Measurements from ENCODE around the gene PSD2. TPM values are rescaled to one million over a fixed set of nuclear protein-coding genes. Genes with fewer than 3 reads are reported as not detected.

Gene PSD2
- total and polyA plus RNA-seq, 4 donors: 0.30 to 0.62 (median 0.41) TPM; not detected in 1

DNA sequence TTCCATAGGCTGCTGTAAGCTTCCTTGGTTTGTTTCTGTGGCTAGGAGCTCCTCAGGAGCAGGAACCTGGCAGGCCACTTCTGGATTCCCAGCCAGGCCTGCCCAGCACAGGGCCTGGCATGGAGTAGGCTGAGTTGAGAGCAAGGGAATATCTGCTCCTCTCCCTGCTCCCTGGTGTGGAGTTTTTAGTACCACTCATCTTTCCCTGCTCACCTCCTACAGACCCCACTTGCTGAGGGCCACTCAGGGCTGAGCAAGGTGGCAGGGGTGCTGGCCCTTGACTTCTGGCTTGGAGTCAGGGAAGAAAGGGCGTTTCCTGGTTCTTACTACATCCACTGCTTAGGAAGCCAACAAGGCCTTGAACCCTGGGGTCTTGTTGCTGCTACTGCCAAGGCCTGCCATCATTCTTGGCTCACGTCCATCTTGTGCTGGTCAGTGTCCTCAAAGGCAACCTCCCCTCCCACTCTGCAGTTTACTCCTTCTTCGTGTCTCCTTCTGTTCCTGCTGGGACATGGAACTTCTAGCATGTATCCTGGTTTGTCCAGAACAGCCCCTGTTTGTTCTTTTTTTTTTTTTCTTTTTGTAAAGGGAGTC lies 54.9 kb downstream of the PSD2 start:
- Histone ChIP-seq H3K36me3 (ENCODE audit: control insufficient read depth in 1 of 2, insufficient read depth in 2 of 2, low read length in 1 of 2) (no peaks in the 10 kb centered on the region), H3K4me3 (ENCODE audit: low read length in 2 of 2) (no peak overlapping the region), H3K4me1 (ENCODE audit: control insufficient read depth in 1 of 2, insufficient read depth in 2 of 2, low read length in 2 of 2) (no peaks in the 10 kb centered on the region), H3K27me3 (ENCODE audit: control insufficient read depth in 1 of 2, insufficient read depth in 2 of 2, low read length in 1 of 2) (no peaks in the 10 kb centered on the region), H3K9me3 (ENCODE audit: control insufficient read depth, low read length) (no peaks in the 10 kb centered on the region), H3K27ac (ENCODE audit: low read depth in 1 of 2, low read length in 2 of 2) (no peak overlapping the region)
- 90% methylated on average over 3 of the region's 3 CpGs for WGBS, 2 donors
- ATAC-seq (ENCODE audit: low FRiP score) (no peak), DNase-seq (peak in 1 of 2 donors; percentile 42)
- intact Hi-C loops (cut with DNase I): no loop called here

DNA sequence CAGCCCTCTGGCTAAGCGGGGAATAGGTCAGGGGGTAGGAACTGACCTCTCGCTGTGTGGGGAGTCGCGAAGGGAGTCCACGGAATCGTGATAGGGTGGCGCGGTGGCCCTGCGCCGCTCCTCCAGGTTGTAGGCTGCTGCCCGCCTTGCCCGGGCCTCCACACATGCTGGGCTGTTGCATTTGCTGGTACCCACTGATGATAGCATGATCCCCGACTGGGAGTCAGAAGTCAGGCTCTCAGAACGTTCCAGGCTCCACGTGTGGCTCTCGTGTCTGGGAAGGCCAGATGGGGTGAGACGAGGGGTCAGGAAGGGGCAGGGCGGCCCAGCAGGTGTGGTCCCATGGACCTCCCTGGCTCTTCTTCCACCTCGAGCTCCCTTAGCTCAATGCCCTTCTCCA lies 56.0 kb downstream of the PSD2 start:
- no peaks in the 10 kb centered on the region for H3K9me3 ChIP-seq (ENCODE audit: control insufficient read depth, low read length)
- H3K27me3 ChIP-seq (ENCODE audit: control insufficient read depth in 1 of 2, insufficient read depth in 2 of 2, low read length in 1 of 2): no peaks in the 10 kb centered on the region
- no peaks in the 10 kb centered on the region for H3K36me3 ChIP-seq (ENCODE audit: control insufficient read depth in 1 of 2, insufficient read depth in 2 of 2, low read length in 1 of 2)
- peak in 1 of 2 donors; percentile 51 for DNase-seq
- intact Hi-C loops (cut with DNase I): no loop called here
- no peak overlapping the region for H3K27ac ChIP-seq (ENCODE audit: low read depth in 1 of 2, low read length in 2 of 2)
- no peak for ATAC-seq (ENCODE audit: low FRiP score)
- H3K4me3 ChIP-seq (ENCODE audit: low read length in 2 of 2): no peak overlapping the region
- 95% methylated on average over 19 of the region's 19 CpGs for WGBS, 2 donors
- H3K4me1 ChIP-seq (ENCODE audit: control insufficient read depth in 1 of 2, insufficient read depth in 2 of 2, low read length in 2 of 2): no peaks in the 10 kb centered on the region

DNA sequence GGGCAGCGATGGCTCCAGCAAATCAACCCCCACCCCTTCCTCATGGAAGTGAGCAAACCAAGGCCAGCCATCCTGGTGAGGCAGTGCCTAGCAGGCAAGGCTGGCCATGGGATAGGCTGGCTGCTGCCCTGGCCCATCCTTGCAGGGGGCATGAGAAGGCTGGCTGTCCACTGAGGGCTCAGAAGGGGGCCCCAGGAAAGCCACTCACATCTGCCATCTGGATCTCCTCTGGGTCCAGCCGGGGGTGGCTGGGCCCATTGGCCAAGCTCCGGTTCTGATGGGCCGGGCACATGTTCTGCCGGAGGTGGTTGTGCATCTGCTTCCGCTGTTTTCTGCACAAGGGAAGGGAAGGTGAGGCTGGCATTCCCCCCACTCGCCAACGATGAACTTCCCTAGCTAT lies 57.1 kb downstream of the PSD2 start:
- Histone ChIP-seq H3K4me3 (ENCODE audit: low read length in 2 of 2) (no peak overlapping the region), H3K36me3 (ENCODE audit: control insufficient read depth in 1 of 2, insufficient read depth in 2 of 2, low read length in 1 of 2) (no peaks in the 10 kb centered on the region), H3K9me3 (ENCODE audit: control insufficient read depth, low read length) (no peaks in the 10 kb centered on the region), H3K27me3 (ENCODE audit: control insufficient read depth in 1 of 2, insufficient read depth in 2 of 2, low read length in 1 of 2) (no peaks in the 10 kb centered on the region), H3K4me1 (ENCODE audit: control insufficient read depth in 1 of 2, insufficient read depth in 2 of 2, low read length in 2 of 2) (no peaks in the 10 kb centered on the region), H3K27ac (ENCODE audit: low read depth in 1 of 2, low read length in 2 of 2) (no peak overlapping the region)
- DNase-seq (peak in 1 of 2 donors; percentile 32), ATAC-seq (ENCODE audit: low FRiP score) (no peak)
- WGBS, 2 donors: 94 to 97% methylated on average over 8 of the region's 8 CpGs
- intact Hi-C loops (cut with DNase I): no loop called here

DNA sequence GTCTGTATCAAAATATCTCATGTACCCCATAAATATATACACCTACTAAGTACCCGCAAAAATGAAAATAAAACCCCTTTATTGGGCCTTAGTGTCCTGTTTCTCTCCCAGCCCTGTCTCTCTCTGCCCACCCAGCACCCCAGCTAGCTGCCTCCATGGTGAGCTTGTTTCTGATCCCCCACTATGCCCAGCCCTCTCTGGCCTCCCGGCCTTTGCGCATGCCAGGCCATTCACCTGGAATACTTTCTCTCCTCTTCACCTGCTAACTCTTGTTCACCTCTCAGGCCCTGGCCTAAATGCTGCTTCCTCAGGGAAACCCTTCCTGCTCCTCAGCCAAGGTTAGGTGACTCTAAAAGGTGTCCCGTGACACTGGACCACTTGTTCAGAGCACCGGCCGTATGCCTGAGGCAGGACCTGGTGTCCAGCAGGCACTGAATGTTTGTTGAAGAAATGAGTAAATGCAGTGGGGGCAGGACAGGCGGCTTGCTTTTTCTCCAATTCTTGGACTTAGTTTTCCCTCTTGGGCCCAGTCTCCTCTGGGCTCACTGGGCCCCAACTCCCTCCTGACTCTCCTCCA lies 58.5 kb downstream of the PSD2 start:
- H3K27ac ChIP-seq (ENCODE audit: low read depth in 1 of 2, low read length in 2 of 2): no peak overlapping the region
- no peak for ATAC-seq (ENCODE audit: low FRiP score)
- H3K4me1 ChIP-seq (ENCODE audit: control insufficient read depth in 1 of 2, insufficient read depth in 2 of 2, low read length in 2 of 2): no peaks in the 10 kb centered on the region
- H3K9me3 ChIP-seq (ENCODE audit: control insufficient read depth, low read length): no peaks in the 10 kb centered on the region
- intact Hi-C loops (cut with DNase I): no loop called here
- DNase-seq: peak in 1 of 2 donors; percentile 47
- no peaks in the 10 kb centered on the region for H3K36me3 ChIP-seq (ENCODE audit: control insufficient read depth in 1 of 2, insufficient read depth in 2 of 2, low read length in 1 of 2)
- WGBS, 2 donors: 94 to 95% methylated on average over 7 of the region's 7 CpGs
- H3K4me3 ChIP-seq (ENCODE audit: low read length in 2 of 2): no peak overlapping the region
- H3K27me3 ChIP-seq (ENCODE audit: control insufficient read depth in 1 of 2, insufficient read depth in 2 of 2, low read length in 1 of 2): no peaks in the 10 kb centered on the region

DNA sequence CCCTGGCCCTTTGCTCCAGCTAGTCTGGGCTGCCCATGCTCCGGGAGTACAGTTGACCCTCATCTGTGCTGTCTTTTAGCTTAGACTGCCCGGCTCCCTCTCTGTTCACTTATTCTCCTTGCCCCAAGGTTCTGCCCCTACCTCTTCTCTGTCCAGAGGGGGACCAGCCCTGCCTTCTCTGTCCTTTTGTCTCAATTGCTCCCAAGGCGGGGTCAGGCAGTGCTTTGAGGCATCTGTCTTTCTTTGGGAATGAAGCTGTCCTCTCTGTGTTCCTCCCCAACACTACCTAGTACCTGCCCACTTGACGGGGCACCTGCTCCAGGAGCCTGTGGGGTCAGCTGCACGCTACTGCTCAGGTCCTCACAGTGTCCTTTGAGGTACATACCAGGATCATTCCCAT lies 59.3 kb downstream of the PSD2 start:
- DNase-seq (peak in 1 of 2 donors; percentile 40), ATAC-seq (ENCODE audit: low FRiP score) (no peak)
- no peaks in the 10 kb centered on the region for H3K36me3 ChIP-seq (ENCODE audit: control insufficient read depth in 1 of 2, insufficient read depth in 2 of 2, low read length in 1 of 2)
- no peak overlapping the region for H3K27ac ChIP-seq (ENCODE audit: low read depth in 1 of 2, low read length in 2 of 2)
- H3K27me3 ChIP-seq (ENCODE audit: control insufficient read depth in 1 of 2, insufficient read depth in 2 of 2, low read length in 1 of 2): no peaks in the 10 kb centered on the region
- H3K4me1 ChIP-seq (ENCODE audit: control insufficient read depth in 1 of 2, insufficient read depth in 2 of 2, low read length in 2 of 2): no peaks in the 10 kb centered on the region
- H3K9me3 ChIP-seq (ENCODE audit: control insufficient read depth, low read length): no peaks in the 10 kb centered on the region
- 97 to 98% methylated on average over 5 of the region's 5 CpGs for WGBS, 2 donors
- intact Hi-C loops (cut with DNase I): no loop called here
- H3K4me3 ChIP-seq (ENCODE audit: low read length in 2 of 2): no peak overlapping the region

DNA sequence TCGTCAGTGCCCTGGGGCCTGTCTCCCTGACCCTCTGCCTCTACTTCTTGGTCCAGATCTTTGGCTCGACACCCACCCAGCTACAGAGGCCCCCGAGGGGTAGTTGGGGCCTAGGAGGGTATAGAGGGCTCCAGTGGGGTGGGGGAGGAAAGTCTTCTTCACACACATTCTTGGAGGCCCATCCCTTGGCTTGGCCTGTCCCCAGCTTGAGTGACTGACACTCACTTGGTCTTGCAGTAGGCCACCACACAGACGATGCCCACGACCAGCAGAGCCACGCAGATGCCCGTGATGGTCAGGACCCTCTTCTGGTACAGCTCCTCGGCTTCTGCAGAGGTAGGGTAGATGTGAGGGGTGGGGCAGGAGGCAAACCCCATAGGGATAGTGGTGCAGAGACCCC lies 59.8 kb downstream of the PSD2 start:
- intact Hi-C loops (cut with DNase I): no loop called here
- WGBS, 2 donors: 93 to 94% methylated on average over 8 of the region's 8 CpGs
- DNase-seq: peak in 1 of 2 donors; percentile 55

DNA sequence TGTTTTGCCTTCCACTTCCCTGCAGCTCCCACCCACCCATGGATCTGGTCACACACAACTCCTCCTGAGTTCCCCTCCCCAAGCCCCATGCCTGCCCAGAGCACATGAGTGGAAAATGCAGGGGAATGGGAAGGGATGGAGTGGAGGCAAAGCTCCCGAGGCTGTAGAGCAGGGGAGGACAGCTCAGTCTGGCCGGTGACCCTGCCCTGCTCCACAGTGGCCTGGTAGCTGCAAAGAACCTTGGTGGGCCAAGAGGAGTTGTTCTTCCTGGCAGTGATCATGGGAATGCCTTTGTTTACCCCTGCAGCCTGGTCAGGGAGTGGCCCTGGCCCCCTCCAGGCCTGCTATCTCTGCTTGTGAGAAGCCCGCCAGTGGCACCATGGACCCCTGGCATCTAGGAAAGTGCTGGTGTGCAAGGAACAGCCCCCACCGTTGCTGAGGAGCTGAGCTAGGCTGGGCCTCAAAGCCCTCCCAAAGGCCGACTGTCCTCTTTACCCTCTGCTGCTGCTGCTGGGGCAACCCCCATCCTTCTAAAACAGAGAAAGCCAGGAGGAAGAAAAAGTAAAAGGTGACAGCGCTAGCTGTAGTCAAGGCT lies 60.4 kb downstream of the PSD2 start:
- H3K27me3 ChIP-seq (ENCODE audit: control insufficient read depth in 1 of 2, insufficient read depth in 2 of 2, low read length in 1 of 2): no peaks in the 10 kb centered on the region
- no peaks in the 10 kb centered on the region for H3K9me3 ChIP-seq (ENCODE audit: control insufficient read depth, low read length)
- no peaks in the 10 kb centered on the region for H3K4me1 ChIP-seq (ENCODE audit: control insufficient read depth in 1 of 2, insufficient read depth in 2 of 2, low read length in 2 of 2)
- DNase-seq (peak in 1 of 2 donors; percentile 40), ATAC-seq (ENCODE audit: low FRiP score) (no peak)
- 83 to 90% methylated on average over 6 of the region's 6 CpGs for WGBS, 2 donors
- no peaks in the 10 kb centered on the region for H3K36me3 ChIP-seq (ENCODE audit: control insufficient read depth in 1 of 2, insufficient read depth in 2 of 2, low read length in 1 of 2)
- no peak overlapping the region for H3K4me3 ChIP-seq (ENCODE audit: low read length in 2 of 2)
- intact Hi-C loops (cut with DNase I): no loop called here
- H3K27ac ChIP-seq (ENCODE audit: low read depth in 1 of 2, low read length in 2 of 2): no peak overlapping the region

More for the DNA sequence above, 59.8 kb downstream of the PSD2 start:
- Histone ChIP-seq H3K4me1 (ENCODE audit: control insufficient read depth in 1 of 2, insufficient read depth in 2 of 2, low read length in 2 of 2) (no peaks in the 10 kb centered on the region), H3K27me3 (ENCODE audit: control insufficient read depth in 1 of 2, insufficient read depth in 2 of 2, low read length in 1 of 2) (no peaks in the 10 kb centered on the region), H3K36me3 (ENCODE audit: control insufficient read depth in 1 of 2, insufficient read depth in 2 of 2, low read length in 1 of 2) (no peaks in the 10 kb centered on the region), H3K27ac (ENCODE audit: low read depth in 1 of 2, low read length in 2 of 2) (no peak overlapping the region), H3K9me3 (ENCODE audit: control insufficient read depth, low read length) (no peaks in the 10 kb centered on the region), H3K4me3 (ENCODE audit: low read length in 2 of 2) (no peak overlapping the region)
- ATAC-seq (ENCODE audit: low FRiP score): no peak

DNA sequence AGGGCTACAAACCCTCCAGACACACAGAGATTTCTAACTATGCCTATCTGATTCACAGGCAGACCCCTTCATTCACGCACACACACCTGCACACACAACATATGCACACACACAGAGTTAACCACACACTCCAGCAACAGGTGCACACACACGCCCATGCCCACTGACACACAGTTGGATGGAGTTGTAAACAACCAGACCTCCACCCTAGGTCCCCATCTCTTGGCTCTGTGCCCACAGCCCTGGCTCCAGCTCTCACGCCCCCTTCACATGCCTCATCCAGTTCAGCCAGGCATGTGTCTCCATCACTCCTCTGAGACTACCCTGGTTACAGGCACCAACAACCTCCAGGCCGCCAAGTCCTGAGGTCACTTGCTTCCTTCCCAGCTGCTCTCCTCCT lies 61.1 kb downstream of the PSD2 start:
- WGBS, 2 donors: 86 to 97% methylated on average over 4 of the region's 4 CpGs

DNA sequence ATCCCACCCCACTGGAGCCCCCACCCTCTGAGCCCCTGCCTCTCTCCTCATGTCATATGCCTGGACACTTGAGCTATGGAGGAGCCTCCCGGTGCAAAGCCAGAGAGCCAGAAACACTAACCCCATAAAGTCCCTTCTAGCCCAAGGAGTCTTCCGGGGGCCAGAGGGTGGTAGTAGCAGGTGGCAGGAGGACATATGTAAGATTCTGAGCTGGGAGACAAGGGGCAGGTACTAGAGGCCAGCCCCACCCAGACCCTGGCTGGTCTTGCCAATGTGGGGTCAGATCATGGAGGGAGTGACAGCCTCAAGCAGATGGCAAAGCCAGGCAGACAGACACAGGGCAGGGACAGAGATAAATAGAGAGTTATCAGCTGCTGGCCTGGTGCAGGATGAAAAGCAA lies 63.4 kb downstream of the PSD2 start:
- H3K27me3 ChIP-seq (ENCODE audit: control insufficient read depth in 1 of 2, insufficient read depth in 2 of 2, low read length in 1 of 2): no peaks in the 10 kb centered on the region
- no peaks in the 10 kb centered on the region for H3K4me1 ChIP-seq (ENCODE audit: control insufficient read depth in 1 of 2, insufficient read depth in 2 of 2, low read length in 2 of 2)
- ATAC-seq (ENCODE audit: low FRiP score) (no peak), DNase-seq (no peak)
- H3K4me3 ChIP-seq (ENCODE audit: low read length in 2 of 2): no peak overlapping the region
- H3K9me3 ChIP-seq (ENCODE audit: control insufficient read depth, low read length): no peaks in the 10 kb centered on the region
- WGBS, 2 donors: 89 to 97% methylated on average over 2 of the region's 2 CpGs
- no peaks in the 10 kb centered on the region for H3K36me3 ChIP-seq (ENCODE audit: control insufficient read depth in 1 of 2, insufficient read depth in 2 of 2, low read length in 1 of 2)
- intact Hi-C loops (cut with DNase I): no loop called here
- no peak overlapping the region for H3K27ac ChIP-seq (ENCODE audit: low read depth in 1 of 2, low read length in 2 of 2)

More for the DNA sequence above, 61.1 kb downstream of the PSD2 start:
- Histone ChIP-seq H3K36me3 (ENCODE audit: control insufficient read depth in 1 of 2, insufficient read depth in 2 of 2, low read length in 1 of 2) (no peaks in the 10 kb centered on the region), H3K4me3 (ENCODE audit: low read length in 2 of 2) (no peak overlapping the region), H3K4me1 (ENCODE audit: control insufficient read depth in 1 of 2, insufficient read depth in 2 of 2, low read length in 2 of 2) (no peaks in the 10 kb centered on the region), H3K27me3 (ENCODE audit: control insufficient read depth in 1 of 2, insufficient read depth in 2 of 2, low read length in 1 of 2) (no peaks in the 10 kb centered on the region), H3K27ac (ENCODE audit: low read depth in 1 of 2, low read length in 2 of 2) (no peak overlapping the region), H3K9me3 (ENCODE audit: control insufficient read depth, low read length) (no peaks in the 10 kb centered on the region)
- DNase-seq: no peak
- ATAC-seq (ENCODE audit: low FRiP score): no peak
- intact Hi-C loops (cut with DNase I): no loop called here
